ENCODE data around the gene STK33. TPM values are rescaled to one million over a fixed set of nuclear protein-coding genes. Genes with fewer than 3 reads are reported as not detected.

STK33 gene
- total and polyA plus RNA-seq, 2 experiments from 2014 or later = 18.0 to 21.5 TPM

- Histone ChIP-seq H3K9me3 (ENCODE audit: low read depth) (no peaks in the 10 kb centered on the region), H3K27me3 (no peaks in the 10 kb centered on the region), H3K27ac (no peak overlapping the region), H3K4me1 (ENCODE audit: low read depth) (no peaks in the 10 kb centered on the region), H3K36me3 (peaks cover 3% of the 10 kb centered on the region), H3K4me3 (no peak overlapping the region)
- TF ChIP-seq CTCF (IDR thresholded peaks at IDR 0.05; ENCODE audit: low read depth, low read length) = no peak
- DNase-seq (ENCODE audit: low read depth in 1 of 2, low spot score in 1 of 2) = no peak
Observed at GRCh38 chr11:8429483-8429882, 164.5 kb downstream of the STK33 start.

GRCh38 chr11:8426076-8426475 lies 168.0 kb downstream of the STK33 start:
- TF ChIP-seq CTCF (IDR thresholded peaks at IDR 0.05; ENCODE audit: low read depth, low read length) = no peak
- no peaks in the 10 kb centered on the region for H3K9me3 ChIP-seq (ENCODE audit: low read depth)
- no peaks in the 10 kb centered on the region for H3K36me3 ChIP-seq
- H3K27ac ChIP-seq = no peak overlapping the region
- H3K4me1 ChIP-seq (ENCODE audit: low read depth) = no peaks in the 10 kb centered on the region
- no peak overlapping the region for H3K4me3 ChIP-seq
- no peaks in the 10 kb centered on the region for H3K27me3 ChIP-seq
- no peak for DNase-seq (ENCODE audit: low read depth in 1 of 2, low spot score in 1 of 2)

- Histone ChIP-seq H3K27me3 (no peaks in the 10 kb centered on the region), H3K4me1 (ENCODE audit: low read depth) (no peaks in the 10 kb centered on the region), H3K27ac (no peak overlapping the region), H3K9me3 (ENCODE audit: low read depth) (no peaks in the 10 kb centered on the region), H3K36me3 (no peaks in the 10 kb centered on the region), H3K4me3 (no peak overlapping the region)
- TF ChIP-seq CTCF (IDR thresholded peaks at IDR 0.05; ENCODE audit: low read depth, low read length) = no peak
- DNase-seq (ENCODE audit: low read depth in 1 of 2, low spot score in 1 of 2) = no peak
Observed at GRCh38 chr11:8415195-8415594, 178.8 kb downstream of the STK33 start.

- Histone ChIP-seq H3K9me3 (ENCODE audit: low read depth) (no peaks in the 10 kb centered on the region), H3K4me3 (no peak overlapping the region), H3K4me1 (ENCODE audit: low read depth) (no peaks in the 10 kb centered on the region), H3K36me3 (no peaks in the 10 kb centered on the region), H3K27me3 (no peaks in the 10 kb centered on the region), H3K27ac (no peak overlapping the region)
- no peak for TF ChIP-seq CTCF (IDR thresholded peaks at IDR 0.05; ENCODE audit: low read depth, low read length)
- no peak for DNase-seq (ENCODE audit: low read depth in 1 of 2, low spot score in 1 of 2)
Observed at GRCh38 chr11:8408151-8408941, 185.7 kb downstream of the STK33 start.

GRCh38 chr11:8403310-8403709 lies 190.7 kb downstream of the STK33 start:
- H3K4me1 ChIP-seq (ENCODE audit: low read depth) = no peaks in the 10 kb centered on the region
- no peak overlapping the region for H3K27ac ChIP-seq
- no peaks in the 10 kb centered on the region for H3K27me3 ChIP-seq
- H3K9me3 ChIP-seq (ENCODE audit: low read depth) = no peaks in the 10 kb centered on the region
- TF ChIP-seq CTCF (IDR thresholded peaks at IDR 0.05; ENCODE audit: low read depth, low read length) = no peak
- no peak overlapping the region for H3K4me3 ChIP-seq
- H3K36me3 ChIP-seq = no peaks in the 10 kb centered on the region
- DNase-seq (ENCODE audit: low read depth in 1 of 2, low spot score in 1 of 2) = peak; percentile 20 to 41
